HUDEP-2 (cell line): ENCODE data around the gene CCDC9B.

ENCODE experiments used
- DNase-seq, 76 experiments: peaks; one replicate each; lab custom pipeline; 2025; ENCODE audit not compliant: unreplicated experiment in 76 of 76; lab: John Stamatoyannopoulos, UW

CCDC9B gene

DNA sequence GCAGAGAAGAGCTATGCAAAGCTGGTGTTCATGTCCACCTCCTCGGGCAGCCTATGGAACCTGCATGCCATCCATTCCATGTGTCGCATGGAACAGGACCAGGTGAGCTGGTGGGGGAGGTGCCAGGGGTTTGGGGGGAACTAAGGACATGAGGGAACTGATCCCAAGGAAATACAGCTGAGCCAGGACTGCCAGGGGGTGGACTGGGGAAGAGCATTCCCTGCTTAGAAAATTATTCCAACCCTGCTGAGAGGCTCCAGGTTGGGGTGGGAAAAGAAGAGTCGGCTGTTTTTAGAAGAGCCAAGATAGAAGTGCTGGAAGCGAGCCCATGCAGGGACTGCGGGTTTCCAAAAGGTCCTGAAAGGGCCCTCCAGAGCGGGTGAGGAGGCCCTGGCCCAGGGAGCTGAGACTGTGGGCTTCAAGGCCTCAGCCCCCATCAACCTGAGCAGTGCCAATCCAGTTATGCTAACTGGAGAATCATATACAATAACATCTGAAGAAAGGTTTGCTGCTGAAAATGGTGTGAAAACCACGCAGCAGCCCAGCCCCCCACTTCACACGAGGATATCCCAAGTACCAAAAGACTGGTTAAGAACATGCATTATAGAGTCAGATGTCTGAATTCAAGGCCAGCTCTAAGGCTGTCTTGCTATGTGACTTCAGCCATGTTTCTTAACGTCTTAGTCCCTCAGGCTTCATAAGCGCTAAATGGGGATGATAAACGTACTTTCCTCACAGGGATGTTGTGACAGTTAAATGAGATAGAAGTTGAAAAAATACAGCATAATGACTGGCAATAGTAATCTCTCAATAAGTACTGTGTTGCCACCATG is 25.1 kb upstream of the CCDC9B start:
- DNase-seq, result no peak

- DNase-seq, result no peak
Measured at GRCh38 chr15:40365016-40365415, 24.3 kb upstream of the CCDC9B start.

DNA sequence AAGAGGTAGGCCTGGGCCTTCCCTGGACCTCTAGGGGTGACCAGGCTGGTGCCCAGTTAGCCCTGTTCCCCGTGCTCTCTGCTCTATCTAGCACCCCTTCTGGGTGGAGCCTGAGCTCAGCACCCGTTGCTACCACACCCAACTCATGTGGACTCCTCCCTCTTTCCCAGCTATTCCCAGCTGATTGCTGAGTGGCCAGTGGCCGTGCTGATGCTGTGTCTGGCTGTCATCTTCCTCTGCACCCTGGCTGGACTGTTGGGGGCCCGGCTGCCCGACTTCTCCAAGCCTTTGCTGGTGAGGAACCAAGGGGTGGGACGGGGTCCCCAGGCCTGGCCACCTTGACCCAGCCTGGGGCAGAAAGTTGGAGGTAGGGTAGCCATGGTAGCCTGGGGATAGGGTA is 23.5 kb upstream of the CCDC9B start:
- DNase-seq, result peak in 25 of 76 experiments; percentile 5 to 54 (median 23)

- DNase-seq, result no peak
Measured at GRCh38 chr15:40363611-40364010, 22.9 kb upstream of the CCDC9B start.

DNA sequence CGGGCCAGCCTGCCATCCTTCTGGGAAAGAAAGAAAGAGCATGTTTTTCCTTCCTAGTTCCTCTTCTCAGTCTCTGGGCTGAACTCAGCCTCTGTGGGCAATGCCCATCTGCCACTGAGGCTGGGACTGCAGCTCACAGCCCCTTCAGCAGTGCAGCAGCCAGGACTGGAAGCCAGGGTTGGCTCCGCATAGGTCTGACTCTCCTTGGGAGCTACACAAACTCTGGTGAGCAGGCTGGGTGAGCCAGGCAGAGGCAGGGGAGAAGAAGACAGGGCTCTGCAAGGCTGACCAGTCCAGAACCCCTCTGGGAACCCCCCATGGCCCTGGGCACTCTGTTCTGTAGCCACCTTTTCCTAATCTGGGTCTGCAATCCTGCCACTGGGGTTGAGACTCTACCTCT is 20.9 kb upstream of the CCDC9B start:
- no peak for DNase-seq

DNA sequence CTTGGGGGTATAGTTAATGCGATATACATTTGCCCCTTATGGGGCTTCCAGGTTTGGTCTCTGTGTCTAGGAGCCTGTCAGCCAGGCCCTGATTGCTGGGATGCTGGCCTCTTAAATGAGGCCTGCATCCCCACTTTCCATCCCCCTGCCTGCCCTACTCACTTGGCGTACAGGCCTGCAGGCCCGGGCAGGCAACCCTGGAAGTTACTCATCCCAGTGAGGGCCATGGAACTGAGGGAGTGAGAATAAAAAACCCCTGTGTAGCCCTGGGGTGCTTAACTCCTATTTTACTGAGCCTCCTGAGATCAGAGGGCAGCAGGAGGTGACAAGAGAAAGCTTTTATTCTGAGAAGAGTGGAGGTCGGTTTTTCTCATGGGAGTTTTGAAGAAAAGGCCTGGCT is 19.3 kb upstream of the CCDC9B start:
- DNase-seq, result no peak

DNA sequence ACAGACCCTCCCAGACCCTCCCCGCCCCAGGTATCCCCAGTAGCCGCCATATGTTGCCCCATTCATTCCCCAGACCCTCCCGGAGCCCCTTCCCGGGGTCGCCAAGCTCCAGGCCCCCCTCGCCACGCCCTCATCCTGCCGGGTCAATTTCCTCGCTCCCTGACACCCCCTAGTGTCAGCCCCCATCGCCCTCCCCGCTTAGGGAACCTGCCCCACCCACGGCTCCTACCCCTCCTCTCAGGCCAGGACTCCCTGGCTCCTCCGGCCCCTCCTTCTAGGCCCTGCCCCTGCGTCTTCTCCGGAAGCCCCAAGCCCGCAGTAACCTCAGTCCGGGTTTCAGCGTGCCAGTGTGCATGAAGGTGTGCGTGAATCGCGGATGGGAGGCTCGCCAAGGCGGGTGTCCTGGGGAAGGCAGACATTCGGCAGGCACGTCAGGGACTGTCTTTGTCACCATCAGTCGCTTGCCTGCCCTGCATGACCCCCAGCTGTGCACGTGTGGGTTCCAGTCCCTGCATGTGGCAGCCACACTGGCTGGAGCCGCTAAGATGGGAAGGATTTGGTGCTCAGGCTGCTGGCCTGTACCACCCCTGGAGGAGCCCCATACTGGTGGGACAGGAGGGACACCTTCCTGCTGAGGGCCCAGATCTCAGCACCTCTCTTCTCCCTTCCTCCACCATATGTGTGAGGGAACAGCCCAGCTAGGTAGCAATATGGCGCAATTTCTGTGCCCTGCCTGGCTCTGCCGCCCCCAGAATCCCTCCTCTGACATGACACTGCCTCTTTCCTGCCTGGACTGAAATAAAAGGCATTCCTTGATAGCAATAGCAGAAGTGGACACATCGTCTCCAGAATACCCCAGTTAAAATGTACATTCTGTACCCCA is 18.0 kb upstream of the CCDC9B start:
- no peak for DNase-seq

DNA sequence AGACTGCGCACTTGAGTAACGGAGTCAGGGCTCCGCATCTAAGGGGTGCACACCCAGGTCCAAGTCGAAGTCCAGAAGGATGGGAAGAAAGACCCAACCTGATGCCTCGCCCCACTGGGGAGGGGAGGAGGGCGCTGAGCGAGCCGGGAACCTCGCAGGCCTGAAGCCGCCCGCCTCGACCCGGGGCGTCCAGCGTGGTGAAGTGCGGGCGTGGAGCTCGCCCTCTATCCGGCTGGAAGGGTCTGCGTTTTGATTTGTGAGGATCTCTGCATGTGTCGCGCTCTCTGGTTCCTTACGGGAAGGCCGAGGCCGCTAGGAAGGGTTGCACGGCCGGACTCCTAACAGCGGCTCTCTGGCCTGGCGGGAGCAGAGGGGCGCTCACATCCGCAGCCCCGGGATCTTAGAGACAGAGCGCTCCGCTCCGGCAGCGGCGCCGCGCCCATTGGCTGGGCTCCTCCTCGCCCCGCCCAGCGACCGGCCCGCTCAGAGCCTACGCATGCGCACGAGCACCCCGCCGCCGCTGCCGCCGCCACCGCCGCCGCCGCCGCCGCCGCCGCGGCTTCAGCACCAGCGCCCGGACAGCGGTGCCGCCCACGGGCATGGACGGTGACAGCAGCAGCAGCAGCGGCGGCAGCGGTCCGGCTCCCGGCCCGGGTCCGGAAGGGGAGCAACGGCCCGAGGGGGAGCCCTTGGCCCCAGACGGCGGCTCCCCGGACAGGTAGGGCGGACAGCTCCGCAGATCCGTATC is 17.2 kb upstream of the CCDC9B start, which contains the start of gene DISP2:
DISP2 (plus strand) TSS at position 497 of the 748 bp plus-strand sequence; CDS start at position 600, 103 bp downstream.
- DNase-seq, result peak in 72 of 76 experiments; percentile 13 to 91 (median 78)

DNA sequence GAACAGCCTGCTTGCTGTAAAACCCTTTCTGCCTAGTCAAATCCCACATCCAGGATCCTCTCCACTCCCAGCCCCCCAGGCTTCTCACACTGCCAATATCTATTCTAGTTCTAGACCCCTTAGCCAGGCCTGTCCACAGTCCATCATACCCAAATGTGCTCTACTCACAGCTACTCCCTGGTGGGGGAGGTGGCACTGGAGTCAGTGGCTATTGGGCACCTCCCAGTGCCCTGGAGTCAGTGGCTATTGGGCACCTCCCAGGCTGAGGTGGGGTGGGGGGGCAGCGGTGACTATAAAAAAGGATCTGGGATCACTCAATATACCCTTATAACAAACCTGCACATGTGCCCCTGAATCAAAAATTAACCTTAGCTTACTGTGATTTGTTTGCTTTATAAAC is 16.5 kb upstream of the CCDC9B start:
- DNase-seq, result no peak

GRCh38 chr15:40355976-40356585 is 15.3 kb upstream of the CCDC9B start:
- no peak for DNase-seq

- DNase-seq, result peak in 16 of 76 experiments; percentile 3 to 32 (median 16)
Measured at GRCh38 chr15:40354408-40355171, 13.9 kb upstream of the CCDC9B start.

DNA sequence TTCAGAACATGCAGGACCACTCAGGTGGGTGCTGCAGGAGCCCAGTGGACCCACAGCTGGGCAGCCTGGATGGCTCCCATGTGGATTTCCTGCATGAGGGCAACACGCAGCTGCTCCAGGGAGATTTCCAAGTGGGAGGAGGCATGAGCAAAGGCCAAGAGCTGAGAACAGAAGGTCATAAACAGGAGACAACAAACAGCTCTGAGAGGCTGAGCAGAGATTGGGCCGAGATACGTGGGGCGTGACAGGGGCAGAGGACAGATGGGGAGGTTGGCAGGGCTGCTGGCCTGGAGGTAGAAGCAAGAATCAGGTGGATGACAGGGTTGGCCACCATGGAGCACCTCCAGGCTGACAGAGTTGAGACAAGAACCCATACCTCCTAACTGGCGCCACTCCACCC is 13.0 kb upstream of the CCDC9B start:
- no peak for DNase-seq

GRCh38 chr15:40352281-40352901 is 11.7 kb upstream of the CCDC9B start:
- no peak for DNase-seq

DNA sequence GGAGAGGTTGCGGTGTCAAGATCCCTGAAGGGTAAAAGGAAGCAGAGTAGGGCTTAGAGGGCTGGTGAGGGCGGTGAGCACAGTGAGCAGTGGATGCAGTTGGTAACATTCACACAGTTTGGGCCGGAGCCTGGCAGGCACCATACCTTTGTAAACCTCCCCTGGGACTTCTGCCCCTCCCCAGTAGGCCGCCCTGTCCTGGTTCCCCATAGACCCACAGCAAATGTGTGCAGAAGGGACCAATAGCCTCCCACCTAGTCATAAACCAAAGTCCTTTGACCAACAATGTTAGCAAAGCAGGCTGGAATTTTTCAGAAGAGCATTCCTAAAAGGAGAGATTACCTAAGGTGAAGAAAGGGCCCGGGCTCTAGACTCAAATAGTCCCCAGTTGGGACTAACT is 8.4 kb upstream of the CCDC9B start:
- DNase-seq, result no peak

GRCh38 chr15:40348474-40348870 is 7.7 kb upstream of the CCDC9B start:
- peak in 57 of 76 experiments; percentile 7 to 61 (median 38) for DNase-seq

- DNase-seq, result peak in 7 of 76 experiments; percentile 3 to 28 (median 14)
Measured at GRCh38 chr15:40347559-40348473, 7.1 kb upstream of the CCDC9B start.

DNA sequence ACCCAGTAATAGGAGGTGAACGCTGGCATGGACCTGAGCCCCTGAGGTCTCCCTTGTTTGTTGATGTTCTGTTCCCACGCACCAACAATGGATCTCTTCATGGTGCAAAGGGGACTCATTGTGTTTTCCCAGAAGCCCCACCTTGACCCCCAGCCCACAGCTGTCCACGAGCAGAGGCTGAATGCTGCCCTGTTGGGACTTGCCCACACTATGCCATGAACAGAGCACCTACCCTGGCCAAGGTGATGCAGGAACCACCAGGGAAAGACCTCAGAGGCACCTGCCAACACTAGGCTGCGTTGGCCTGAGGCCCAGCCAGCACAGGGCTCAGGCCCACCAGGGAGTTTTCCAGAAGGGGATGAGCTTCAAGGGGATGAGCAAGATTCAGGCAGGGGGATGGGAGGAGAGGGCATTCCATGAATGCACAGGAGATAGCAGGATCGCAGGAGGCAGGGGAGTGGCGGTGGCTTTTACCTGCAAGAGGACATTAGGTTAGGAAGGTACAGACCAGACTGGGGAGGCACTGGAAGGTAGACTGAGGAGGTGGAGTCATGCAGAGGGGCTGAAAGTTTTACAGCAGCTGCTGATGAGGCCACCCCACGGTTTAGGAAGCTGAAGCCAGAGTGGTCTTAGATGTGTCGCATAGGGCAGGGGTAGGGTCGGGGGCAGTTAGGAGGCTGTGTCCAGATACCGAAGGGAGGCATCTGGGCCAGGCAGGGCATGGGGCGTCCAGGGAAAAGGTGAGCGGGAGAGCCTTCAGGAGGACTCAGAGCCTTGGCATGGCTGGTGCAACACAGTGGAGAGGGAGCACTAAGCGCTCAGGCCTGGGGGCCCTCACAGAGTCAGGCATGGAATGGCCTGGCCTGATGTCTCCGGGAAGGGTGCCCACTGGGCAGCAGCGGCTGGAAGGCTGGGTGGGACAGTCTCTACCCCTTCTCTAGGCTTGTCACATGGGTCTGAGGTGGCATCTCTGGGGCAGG is 6.1 kb upstream of the CCDC9B start:
- no peak for DNase-seq
